Spleen (tissue), 7 donors: ENCODE measurements around the gene ORC1.
"Not testable (repeated sequence)": the region's sequence is repeated elsewhere in the genome, so short reads cannot be mapped to it uniquely, and the experiment has no call there.

ENCODE experiments used
- CTCF ChIP-seq, 11 experiments: fragments of 200-600 bp in 7 of 11; fragments of 450-650 bp in 4 of 11; sonication (generic) in 4 of 11; IDR thresholded peaks in 8 of 11; conservative IDR thresholded peaks in 3 of 11; 1 replicate in 7 of 11; 2 replicates in 4 of 11; pipeline versions ENCODE4 v1.4.0 to v1.8.0; 2016 to 2021; ENCODE audit warnings: antibody characterized with exemption in 11 of 11, inconsistent platforms in 4 of 11, mild to moderate bottlenecking in 1 of 11
- POLR2A ChIP-seq, 3 donors: fragments of 450-650 bp; IDR thresholded peaks; one replicate each; pipeline ENCODE4 v1.5.1; 2017; ENCODE audit warnings: antibody characterized with exemption in 3 of 3, mild to moderate bottlenecking in 1 of 3
- POLR2AphosphoS5 ChIP-seq, 3 donors: sonication (generic); formaldehyde crosslinking; IDR thresholded peaks; one replicate each; pipeline ENCODE4 v1.5.1; 2017; ENCODE audit warnings: antibody characterized with exemption in 3 of 3
- donor health status: DM: no; HTN: no; CAD: no; lungs with moderate emphysema.
- donor health status: DM: no; HTN: no; CAD: no.
- donor health status: DM: no; HTN: no; CAD: no.

DNA sequence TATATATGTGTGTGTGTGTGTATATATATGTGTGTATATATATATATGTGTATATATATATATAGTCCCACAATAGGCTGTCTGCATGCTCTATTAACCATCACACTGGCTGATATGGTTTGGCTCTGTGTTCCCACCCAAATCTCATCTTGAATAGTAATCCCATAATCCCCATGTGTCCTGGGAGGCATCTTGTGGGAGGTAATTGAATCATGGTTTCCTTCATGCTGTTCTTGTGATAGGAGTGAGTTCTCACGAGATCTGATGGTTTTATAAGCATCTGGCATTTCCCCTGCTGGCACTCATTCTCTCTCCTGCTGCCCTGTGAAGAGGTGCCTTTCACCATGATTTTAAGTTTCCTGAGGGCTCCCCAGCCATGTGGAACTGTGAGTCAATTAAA is 34.4 kb downstream of the ORC1 start:
- not testable (repeated sequence) for TF ChIP-seq POLR2A (IDR thresholded peaks at IDR 0.05); POLR2AphosphoS5 (IDR thresholded peaks at IDR 0.05); CTCF (IDR thresholded peaks at IDR 0.05 in 8 of 11, conservative IDR thresholded peaks at IDR 0.05 in 3 of 11)
